Activated gamma-delta T cell treated with Interleukin-2 at 50 U/mL for 16 hours (primary cell): ENCODE results near the gene LHFPL6.

ENCODE experiments used
- DNase-seq: peaks from one replicate; pipeline ENCODE4 v3.0.0-alpha.2; 2020

The LHFPL6 gene

DNA sequence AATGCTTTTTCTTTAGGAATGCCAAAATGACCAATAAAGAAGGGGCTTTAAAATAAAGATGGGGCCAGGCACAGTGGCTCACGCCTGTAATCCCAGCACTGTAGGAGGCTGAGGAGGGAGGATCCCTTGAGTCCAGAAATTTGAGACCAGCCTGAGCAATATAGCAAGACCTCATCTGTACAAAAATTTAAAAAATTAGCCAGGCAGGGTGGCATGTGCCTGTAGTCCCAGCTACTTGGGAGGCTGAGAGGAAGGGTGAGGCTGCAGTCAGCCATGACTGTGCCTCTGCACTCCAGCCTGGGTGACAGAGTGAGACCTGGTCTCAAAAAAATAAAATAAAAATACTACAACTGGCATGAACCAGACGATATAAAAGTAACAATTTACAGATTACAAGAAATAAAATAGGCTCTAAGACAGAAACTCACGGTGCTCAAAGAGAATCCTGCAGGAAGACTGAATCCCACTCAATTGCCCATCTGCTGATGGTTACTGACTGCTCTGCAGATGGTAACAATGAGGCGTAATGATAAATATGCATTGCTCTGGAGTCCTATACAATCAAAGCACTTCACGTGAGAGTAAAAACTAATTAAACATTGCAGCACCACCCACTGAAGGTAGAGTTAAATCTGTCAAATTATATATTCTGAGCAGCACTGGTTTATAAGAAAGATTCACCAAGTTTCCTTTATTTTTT is 93.2 kb downstream of the LHFPL6 start:
- DNase-seq, result no peak

DNA sequence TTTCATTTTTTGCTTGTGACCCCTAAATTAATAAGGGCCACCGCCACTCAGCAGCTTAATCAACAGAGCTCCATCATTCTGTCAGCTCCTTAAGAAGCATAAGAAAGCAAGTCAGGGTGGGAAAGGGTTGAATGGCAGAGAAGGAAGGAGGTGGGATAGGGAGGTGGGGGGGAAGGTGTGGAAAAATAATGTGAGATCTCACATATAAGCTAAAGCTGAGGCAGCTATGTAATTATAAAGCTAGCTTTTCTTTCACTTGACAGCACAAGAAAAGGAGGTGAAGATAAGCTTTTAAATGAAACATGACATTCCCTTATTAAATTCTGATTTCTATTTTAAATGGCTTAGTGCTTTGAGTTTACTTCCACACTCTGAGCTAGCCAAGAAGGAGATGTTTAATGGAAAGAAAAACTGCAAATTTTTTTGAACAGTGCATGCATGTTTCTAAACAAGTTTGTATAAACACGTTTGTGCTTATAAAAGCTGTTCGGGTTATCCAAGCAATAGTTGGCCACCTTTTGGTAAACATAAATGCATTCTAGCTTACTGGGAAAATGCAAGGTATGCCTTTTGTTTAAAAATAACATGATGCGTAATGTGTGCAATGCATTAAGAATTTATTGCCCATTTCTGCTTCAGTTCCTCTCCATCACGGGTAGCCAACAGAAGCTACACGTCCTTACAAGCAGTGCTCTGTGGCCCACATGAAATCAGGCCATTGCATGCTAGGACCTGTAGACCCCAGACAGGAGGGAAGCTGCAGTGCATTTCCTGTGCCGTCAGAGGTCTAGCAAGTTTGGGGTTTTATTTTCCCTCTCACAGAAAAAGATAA is 96.2 kb downstream of the LHFPL6 start:
- DNase-seq, result no peak

DNA sequence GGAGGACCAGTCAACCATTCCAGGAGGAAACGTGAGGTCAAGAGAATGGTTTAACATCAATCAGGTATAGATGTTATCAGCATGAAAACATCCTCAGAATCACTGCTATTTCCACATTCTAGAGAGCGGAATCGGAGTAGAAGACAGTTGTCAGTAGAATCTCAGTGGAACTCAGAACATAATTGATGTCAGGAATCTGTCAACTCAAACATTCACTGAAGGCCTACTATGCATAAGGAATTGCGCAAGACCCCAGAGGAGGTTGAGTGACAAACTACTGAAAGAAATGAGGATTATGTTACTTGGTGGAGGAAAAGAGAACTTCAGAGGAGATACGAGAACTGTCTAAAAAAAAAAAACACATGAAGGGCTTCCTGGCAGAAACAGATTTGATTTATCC is 97.8 kb downstream of the LHFPL6 start:
- no peak for DNase-seq

DNA sequence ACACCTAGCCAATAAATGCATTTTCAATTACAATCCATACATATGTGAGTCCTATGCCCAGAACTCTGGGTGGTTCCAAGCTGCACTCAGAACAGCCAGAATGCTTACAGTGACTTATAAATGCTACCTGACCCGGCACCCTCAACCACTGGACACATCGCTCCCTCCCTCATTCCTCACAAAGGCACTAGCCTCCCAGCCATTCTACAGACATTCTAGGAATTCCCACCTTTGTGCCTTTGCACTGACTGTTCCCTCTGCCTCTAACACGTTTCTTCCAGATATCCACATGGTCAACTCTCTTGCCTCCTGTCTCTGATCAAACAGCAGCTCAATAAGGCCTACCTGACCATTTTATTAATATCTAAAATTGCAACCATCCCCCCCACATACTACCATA is 99.9 kb downstream of the LHFPL6 start:
- DNase-seq, result no peak

DNA sequence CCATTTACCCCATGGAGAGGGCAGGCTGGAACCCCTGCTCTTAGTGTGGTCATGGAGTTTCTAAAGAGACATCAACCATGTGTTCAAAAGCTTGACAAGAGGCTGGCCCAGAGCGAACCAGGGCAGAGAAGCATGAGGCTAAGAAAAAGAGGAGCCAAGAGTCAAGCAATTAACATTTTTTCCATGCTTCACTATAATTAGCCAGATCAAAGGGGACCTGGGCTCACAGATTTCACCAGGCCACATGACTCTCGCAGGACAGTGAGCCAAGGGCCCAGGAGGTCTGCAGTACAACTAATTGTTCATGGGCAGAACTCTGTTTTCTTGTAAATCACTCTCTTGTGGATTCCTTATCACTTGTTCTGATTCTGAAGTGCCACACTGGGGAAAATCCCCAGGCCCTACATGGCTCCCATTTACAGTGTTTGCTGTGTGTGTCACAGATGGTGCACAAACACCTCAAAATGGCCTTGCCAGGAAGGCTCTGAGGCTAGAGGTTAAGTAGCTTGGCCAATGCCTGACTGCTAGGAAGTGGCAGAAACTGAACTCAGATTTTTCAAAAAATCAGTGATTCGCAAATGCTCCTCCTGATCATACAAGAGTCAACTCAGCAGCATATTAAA is 101.2 kb downstream of the LHFPL6 start:
- DNase-seq, result no peak

DNA sequence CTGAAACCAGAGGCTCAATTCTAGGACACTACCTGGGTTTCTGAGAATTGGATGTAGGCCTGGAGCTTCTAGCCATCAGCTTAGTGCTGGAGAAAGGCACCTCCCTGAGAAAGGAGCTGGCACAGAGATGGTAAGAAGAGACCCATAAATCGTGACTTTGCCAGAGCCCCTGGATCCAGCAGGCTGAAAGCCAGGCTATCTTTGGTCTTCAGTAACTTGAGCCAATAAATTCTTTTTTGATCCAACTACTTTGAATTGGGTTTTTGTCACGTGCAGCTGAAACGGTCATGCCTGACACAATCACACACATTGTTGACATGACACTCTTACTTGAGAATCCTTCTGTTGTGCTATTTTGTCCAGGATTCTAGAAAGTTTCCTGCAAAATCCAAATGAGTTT is 103.4 kb downstream of the LHFPL6 start:
- no peak for DNase-seq

DNA sequence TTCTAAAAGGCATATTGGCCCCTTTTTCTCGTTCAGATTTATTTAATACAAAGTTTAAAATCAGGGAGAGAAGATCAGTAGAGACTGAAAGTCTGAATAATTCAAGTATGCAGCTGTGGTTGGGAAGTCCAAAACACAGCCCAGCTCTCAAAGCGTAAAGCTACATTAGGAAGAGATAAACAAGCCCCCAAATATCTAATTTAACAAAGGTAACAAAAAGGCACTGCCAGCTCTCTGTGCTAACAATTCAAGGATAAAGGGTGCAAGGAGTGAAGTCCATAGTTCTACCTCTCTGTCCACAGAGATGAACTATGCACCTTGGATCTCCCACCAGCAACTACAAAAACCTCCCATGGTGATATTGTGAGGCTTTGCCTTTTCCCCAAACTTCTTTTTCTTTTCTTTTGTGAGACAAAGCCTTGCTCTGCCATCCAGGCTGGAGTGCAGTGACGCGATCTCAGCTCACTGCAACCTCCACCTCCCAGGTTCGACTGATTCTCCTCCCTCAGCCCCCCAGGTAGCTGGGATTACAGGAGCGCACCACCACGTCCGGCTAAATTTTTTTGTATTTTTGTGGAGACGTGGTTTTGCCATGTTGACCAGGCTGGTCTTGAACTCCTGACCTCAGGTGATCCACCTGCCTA is 104.4 kb downstream of the LHFPL6 start:
- no peak for DNase-seq

DNA sequence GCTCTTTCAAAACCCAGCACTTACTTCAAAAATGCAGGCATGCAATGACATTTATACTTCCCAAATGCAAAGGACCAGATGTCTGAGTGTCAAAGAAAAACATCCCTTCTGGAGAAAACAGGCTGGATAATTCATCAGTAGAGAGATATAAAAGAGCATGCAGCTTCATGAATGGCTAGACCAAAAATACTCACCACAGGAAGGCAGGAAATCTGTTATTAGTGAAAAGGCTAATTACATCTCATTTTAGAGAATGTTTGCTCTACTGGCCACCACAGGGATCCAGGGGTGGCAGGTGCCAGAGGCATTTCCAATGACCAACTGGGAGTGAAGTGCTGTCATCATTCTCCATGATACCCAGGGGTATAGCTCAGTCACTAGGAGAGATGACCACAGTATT is 106.5 kb downstream of the LHFPL6 start:
- DNase-seq, result no peak

DNA sequence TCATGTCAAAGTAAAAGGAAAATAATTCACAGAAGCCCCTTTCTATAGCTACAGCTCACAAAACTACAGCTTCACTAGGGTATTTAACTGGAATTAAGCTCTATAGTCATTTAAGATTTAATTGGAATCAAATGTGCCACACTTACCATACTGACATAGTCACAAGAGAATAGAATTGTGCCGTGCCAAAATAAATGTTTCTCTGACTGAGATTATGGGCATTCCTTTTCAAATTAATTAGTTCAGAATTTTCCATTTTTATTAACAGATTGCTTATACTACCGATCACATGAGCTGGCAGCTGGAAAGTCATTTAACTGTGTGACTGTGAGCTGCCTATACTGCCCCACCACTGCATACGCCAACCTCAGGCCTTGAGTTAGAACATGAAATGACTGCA is 108.4 kb downstream of the LHFPL6 start:
- DNase-seq, result no peak

DNA sequence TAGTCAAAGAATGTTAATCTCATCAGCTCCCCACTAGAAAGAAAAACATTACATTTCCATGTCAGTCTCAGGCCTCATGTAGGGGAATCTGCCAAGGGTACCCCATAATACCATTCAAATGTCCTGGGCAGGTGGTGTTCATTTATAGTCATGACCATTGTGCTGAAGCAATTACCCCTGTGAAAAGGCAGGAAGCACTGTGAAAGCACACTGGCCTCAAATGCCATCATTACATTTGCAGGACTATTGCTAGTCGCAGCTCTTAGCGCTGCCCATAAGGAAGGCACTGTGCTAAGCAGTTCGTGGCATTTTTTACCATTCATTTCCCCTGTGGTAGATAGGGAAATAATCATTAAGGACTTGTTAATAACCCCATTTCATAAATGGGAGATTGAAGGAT is 109.0 kb downstream of the LHFPL6 start:
- no peak for DNase-seq

DNA sequence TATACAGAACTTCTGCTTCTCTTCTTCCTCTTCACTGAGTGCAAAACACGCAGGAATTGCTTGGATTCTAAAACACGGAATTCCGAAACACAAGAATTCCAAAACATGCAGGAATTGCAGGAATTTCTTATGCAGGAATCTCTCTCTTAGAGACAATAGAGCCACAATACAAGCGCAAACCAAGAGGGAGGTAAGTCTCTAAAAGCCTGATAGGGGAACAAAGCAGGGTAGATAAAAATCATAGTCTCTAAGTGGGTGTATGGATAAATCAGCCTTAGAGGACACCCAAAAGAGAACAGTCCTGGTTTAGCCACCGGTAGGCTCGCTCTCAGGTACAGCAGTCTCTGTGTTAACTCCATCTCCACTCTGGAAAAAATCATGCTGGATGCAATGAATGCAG is 112.9 kb downstream of the LHFPL6 start:
- no peak for DNase-seq

DNA sequence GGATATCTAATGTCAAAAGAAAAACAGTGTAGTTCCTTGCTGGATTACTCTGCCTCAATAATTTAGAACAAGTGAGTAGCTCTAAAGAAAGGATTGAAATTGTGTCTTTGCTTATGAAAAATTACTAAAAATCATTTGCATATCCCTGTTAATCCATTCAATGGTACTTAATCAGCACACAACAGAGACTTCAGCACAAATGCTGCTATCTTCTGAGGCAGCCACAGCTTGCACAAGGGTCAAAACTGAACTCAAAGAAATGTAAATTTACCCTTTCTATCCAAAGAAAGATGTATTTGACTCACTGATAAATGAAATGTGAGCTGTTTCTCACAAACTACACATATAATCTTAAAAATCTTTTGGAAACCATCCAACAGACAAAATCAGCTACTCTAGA is 116.2 kb downstream of the LHFPL6 start:
- no peak for DNase-seq

DNA sequence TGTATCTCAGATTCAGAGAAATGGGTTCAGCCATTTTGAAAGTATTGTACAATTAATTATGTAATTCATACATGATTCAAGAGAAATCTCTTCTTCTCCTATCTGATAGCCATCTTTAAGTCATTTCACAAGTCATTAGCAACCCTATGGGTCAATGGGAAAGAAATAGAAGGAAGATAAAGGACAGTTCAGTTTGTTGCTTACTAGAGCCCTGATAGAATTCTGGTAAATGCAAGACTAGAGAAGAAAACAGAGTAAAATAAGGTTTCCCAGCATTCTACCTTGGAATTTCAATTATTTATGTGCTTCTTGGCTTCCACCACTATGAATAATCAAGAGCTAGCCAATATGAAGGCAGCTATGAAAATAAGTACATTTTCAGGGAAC is 117.7 kb downstream of the LHFPL6 start:
- DNase-seq, result no peak

DNA sequence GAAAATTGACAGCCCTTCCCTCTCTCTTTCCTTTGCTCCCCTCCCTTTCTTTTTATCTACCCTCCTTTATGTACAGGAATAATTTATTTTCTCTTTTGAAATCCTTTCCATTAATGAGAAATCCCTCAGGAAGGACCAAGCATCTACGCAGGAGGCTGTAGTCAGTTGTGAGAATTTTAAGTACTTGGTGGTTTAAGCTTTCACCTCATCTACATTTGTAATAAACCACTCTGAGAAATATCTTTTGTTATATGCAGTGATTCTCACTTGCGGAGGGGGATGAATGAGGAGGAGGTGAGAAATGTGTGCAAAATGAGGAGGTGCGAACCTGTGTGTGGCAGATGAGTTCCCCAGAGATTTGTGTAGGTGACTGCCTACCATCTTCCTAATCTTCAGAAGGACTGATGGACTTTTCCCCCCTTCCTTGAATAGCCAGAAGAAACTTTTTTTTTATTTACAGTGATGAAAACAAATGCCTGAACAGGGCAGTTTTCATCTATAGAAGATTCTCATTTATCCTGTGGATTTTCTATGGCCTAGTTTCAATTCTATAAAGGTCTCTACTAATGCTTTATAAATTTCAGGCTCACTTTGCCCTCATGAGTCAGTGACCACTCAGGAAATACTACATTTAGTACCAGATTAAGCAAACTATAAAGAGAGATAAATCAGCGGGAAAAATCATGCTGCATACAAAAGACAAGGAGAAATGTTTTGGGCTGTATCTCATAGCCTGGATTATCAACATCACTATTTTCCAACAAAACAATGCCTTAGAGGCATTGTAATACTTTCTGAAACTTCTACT is 118.3 kb downstream of the LHFPL6 start:
- DNase-seq, result no peak

DNA sequence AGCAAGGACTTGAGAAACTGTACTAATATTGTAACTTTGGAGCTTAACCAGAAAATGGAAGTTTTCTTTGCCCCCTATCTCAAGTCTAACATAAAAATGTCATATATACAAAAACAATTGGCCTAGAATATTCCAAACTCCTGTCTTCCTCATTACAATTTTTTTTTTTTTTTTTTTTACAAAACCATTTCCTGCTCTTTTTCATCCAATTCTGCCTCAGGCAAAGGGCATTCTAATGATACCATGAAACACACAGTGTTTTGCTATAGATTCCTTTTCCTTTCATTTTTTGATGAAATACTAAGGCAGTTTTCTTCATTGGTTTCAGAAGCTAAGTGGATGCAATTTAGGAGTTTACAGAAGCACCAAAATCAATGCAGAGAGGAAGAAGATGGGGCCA is 119.7 kb downstream of the LHFPL6 start:
- no peak for DNase-seq

DNA sequence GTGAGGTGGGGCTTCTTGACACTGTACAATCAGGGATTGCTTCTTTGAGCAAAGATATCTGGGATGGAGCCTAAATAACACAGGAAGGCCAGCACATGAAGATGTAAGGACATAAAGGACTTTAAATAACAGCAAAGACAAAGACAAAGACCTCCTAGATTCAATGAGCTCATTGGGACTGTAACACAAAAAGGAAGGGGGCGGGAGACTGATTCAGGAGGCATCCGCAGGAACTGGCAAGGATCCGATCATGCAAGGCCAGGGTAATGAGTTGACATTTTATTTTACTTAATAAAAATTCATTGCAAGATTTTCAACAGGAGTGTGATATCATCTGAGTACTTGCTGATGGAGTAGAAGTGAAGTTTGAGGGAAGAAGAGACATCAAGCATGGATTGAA is 121.5 kb downstream of the LHFPL6 start:
- no peak for DNase-seq

DNA sequence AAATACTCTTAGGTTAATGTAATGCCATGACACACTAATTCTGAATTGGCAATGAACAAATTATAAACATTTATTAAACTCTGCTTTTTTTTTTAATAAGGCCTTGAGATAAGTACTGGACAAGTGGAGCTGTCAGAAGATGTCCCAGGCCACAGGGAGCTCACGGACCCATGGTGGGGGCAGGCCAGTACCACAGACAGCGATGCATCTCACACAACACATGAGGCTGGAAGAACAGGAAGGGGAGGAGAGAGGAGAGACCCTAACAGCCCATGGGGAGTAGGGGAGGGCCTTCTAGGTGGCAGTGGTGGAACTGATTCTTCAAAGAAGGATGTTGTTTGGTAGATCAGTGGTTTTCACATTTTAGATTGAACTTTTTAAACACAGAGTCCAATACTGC is 128.4 kb downstream of the LHFPL6 start:
- no peak for DNase-seq

DNA sequence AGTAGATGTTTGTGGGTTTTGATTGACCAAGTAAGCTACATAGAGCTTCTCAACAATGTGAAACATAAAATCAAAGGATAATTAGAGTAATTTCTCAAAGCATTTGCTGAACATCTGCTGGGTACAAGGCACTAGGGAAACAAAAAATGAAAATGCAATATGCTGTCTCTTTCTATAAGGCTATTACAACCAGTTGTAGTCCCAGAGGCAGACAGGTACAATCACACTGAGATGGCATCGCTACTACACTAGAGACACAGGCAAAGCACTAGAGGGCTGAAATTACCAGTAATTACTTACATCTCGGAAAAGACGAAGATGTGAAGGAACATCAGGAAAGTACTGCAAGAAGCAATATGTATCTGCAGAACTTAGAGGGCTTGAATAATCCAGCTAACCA is 133.3 kb downstream of the LHFPL6 start:
- no peak for DNase-seq

DNA sequence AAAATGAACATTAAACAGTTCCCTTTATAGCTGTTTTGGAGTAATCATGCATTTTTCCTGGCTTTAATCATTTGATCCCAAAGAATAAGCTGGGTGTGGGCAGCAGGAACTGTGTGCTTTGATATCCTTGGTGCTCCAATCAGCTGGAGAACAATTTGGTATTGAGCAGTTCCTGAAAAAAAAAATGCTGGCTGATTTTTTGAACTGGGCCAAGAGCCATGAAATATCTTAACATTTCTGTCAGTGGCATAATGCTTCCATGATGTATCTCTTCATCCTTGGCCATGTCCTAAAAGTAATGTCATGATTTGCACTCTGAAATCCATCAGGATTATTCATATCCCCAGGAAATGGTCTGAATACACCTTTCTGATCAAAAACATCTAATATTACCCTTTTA is 134.7 kb downstream of the LHFPL6 start:
- DNase-seq, result no peak

DNA sequence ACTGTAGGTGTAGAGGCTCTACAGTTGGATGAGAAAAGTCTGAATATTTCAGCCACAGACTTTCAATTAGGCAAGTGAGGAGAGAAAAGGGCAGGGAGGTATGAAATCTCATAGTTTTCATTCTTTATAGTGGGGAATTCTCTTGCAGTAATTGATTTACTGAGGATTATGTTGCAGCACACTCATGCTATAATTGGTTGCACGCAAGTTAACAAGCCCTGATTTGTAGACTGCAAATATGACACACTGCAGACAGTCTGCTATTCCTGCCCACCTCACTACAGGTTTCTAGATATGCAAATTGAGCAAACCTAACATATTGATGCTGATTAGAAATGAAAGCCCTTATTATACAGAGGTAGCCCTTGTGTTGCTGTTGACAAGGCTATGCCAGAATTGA is 139.4 kb downstream of the LHFPL6 start:
- no peak for DNase-seq

DNA sequence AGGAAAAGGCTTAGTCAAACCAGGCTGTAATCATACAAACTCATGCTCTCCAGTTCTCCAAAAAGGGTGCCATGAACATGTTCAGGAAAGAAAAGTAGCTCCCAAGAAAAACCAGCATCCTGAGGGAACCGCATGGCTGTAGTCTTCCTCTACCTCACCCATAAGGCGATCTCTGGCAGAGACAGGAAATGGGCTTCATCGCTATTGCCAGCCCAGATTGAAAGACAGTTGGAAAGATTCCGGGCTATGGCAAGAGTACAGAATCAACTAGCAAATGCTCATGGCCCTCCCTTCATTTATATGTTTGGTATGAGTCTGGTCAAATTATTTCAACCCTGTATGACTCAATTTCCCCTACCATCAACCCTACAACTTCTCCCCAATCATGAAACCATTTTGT is 140.1 kb downstream of the LHFPL6 start:
- no peak for DNase-seq

DNA sequence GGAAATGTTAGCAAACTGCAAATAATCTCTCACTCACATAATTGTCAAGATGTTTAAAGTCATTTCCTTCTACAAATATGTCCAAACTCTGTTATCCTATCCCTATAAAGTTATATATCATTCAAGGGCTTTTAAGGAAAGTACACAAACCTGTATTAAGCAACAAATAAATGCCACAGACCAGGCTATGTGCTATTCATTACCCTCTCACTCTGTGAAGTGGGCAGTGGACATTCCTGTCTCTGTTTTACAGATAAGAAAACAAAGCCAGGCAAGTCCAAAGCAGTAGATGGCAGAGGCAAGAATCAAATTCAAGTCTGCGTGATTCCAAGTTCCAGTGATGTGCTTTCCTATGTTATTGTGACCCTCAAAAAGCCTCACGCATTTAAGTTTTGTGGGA is 140.6 kb downstream of the LHFPL6 start:
- DNase-seq, result no peak

DNA sequence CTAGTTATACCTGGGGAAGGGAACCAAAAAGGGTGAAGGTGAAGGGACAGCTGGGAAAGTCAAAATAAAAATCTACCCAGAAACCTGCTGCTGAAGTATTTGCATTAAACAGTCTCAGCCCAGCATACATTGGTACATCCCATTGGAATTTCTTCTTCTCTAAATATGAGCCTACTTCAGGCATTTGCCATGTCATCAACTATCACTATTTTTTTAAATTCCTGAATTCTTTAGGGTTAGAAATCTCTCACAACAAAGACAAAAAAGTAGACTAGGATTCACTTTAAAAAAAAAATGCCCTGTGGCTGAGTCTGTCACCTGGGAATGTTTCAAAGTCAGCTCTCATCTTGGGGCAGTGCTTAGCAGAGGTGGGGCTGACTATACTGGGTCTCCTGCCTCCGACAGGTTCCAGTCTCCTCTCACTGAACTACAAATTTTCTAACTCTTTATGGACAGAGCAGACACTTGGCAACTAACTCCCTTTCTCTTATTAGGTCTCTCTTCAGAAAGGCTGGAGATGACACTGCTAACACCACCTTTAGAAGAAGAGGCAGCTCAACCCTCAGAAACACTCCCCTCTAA is 141.2 kb downstream of the LHFPL6 start:
- no peak for DNase-seq
